ENCODE measurements around the gene SLC27A5. TPM values are rescaled to one million over a fixed set of nuclear protein-coding genes. Genes with fewer than 3 reads are reported as not detected.
"Not testable (repeated sequence)": the region's sequence is repeated elsewhere in the genome, so short reads cannot be mapped to it uniquely, and the experiment has no call there.

Gene SLC27A5
- total RNA-seq, 1 donor from 2014 or later = 10.2 TPM

GRCh38 chr19:58471736-58472135 lies 40.1 kb downstream of the SLC27A5 start:
- ATAC-seq (ENCODE audit: low read depth) (no peak), DNase-seq (no peak)
- H3K4me1 Mint-ChIP-seq = peaks cover 34% of the 10 kb centered on the region
- TF ChIP-seq CTCF (IDR thresholded peaks at IDR 0.05) = no peak
- H3K27me3 Mint-ChIP-seq = no peaks in the 10 kb centered on the region
- no peak overlapping the region for H3K27ac Mint-ChIP-seq
- H3K4me3 Mint-ChIP-seq = no peak overlapping the region
- ChIA-PET CTCF (no interaction called here), POLR2A (no interaction called here)
- intact Hi-C loops (cut with micrococcal nuclease) = no loop called here
- H3K36me3 Mint-ChIP-seq (ENCODE audit: low read depth) = peaks cover 29% of the 10 kb centered on the region
- H3K9me3 Mint-ChIP-seq = no peaks in the 10 kb centered on the region

- intact Hi-C loops (cut with micrococcal nuclease); POLR2A ChIA-PET; H3K9me3 Mint-ChIP-seq; H3K27me3 Mint-ChIP-seq; DNase-seq; ATAC-seq (ENCODE audit: low read depth); H3K27ac Mint-ChIP-seq; CTCF ChIA-PET; H3K4me3 Mint-ChIP-seq: not testable (repeated sequence)
- Mint-ChIP-seq H3K4me1 (peaks cover 35% of the 10 kb centered on the region), H3K36me3 (ENCODE audit: low read depth) (peaks cover 29% of the 10 kb centered on the region)
Measured at GRCh38 chr19:58470837-58471543, 40.8 kb downstream of the SLC27A5 start.

- ATAC-seq (ENCODE audit: low read depth) (no peak), DNase-seq (no peak)
- CTCF ChIA-PET = interaction anchor here (1.5 kb wide), 1 partner anchor 62 kb away, joined by 3 read pairs; no protein-coding TSS in a partner anchor
- Mint-ChIP-seq H3K27ac (no peak overlapping the region), H3K36me3 (ENCODE audit: low read depth) (peaks cover 26% of the 10 kb centered on the region), H3K4me1 (peaks cover 26% of the 10 kb centered on the region), H3K4me3 (peak overlapping the region; percentile 19), H3K27me3 (no peaks in the 10 kb centered on the region), H3K9me3 (no peaks in the 10 kb centered on the region)
- TF ChIP-seq CTCF (IDR thresholded peaks at IDR 0.05) = no peak
- POLR2A ChIA-PET = interaction anchor here (0.5 to 1.3 kb wide), 3 partner anchors 18 to 286 kb away, joined by 3 to 5 read pairs (median 4); partner anchors contain the start of genes ZNF274 and ZNF324B
- intact Hi-C loops (cut with micrococcal nuclease) = no loop called here
Measured at GRCh38 chr19:58469241-58470013, 42.4 kb downstream of the SLC27A5 start.

GRCh38 chr19:58468216-58468839 lies 43.5 kb downstream of the SLC27A5 start:
- Mint-ChIP-seq H3K27me3 (no peaks in the 10 kb centered on the region), H3K4me3 (peak overlapping the region; percentile 81), H3K27ac (no peak overlapping the region), H3K9me3 (no peaks in the 10 kb centered on the region), H3K4me1 (peaks cover 26% of the 10 kb centered on the region), H3K36me3 (ENCODE audit: low read depth) (peaks cover 26% of the 10 kb centered on the region)
- TF ChIP-seq CTCF (IDR thresholded peaks at IDR 0.05) = no peak
- ChIA-PET POLR2A (interaction anchor here (1.2 to 1.3 kb wide), 2 partner anchors 17 to 31 kb away, joined by 3 to 4 read pairs; partner anchors contain the start of gene ZNF324B), CTCF (interaction anchor here (1.5 kb wide), 1 partner anchor 61 kb away, joined by 3 read pairs; no protein-coding TSS in a partner anchor)
- ATAC-seq (ENCODE audit: low read depth) (no peak), DNase-seq (no peak)
- intact Hi-C loops (cut with micrococcal nuclease) = no loop called here

GRCh38 chr19:58466760-58467589 lies 44.8 kb downstream of the SLC27A5 start, which contains the start of gene ZNF324:
ZNF324 (plus strand) TSS chr19:58467080; CDS start chr19:58469186, 2,106 bp downstream.
- no peaks in the 10 kb centered on the region for H3K27me3 Mint-ChIP-seq
- peak within 1 kb of the TSS; percentile 56 for H3K27ac Mint-ChIP-seq
- DNase-seq (peak; percentile 95), ATAC-seq (ENCODE audit: low read depth) (peak; percentile 92)
- CTCF ChIA-PET = no interaction called here
- POLR2A ChIA-PET = interaction anchor here (1.5 to 2.1 kb wide), 2 partner anchors 16 to 77 kb away, joined by 5 to 7 read pairs; partner anchors contain the start of genes TRIM28 and ZNF324B
- H3K4me1 Mint-ChIP-seq = peaks cover 26% of the 10 kb centered on the region
- H3K9me3 Mint-ChIP-seq = no peaks in the 10 kb centered on the region
- H3K4me3 Mint-ChIP-seq = peak within 1 kb of the TSS; percentile 81
- H3K36me3 Mint-ChIP-seq (ENCODE audit: low read depth) = peaks cover 17% of the 10 kb centered on the region
- TF ChIP-seq CTCF (IDR thresholded peaks at IDR 0.05) = no peak
- intact Hi-C loops (cut with micrococcal nuclease) = loop anchor here (1.0 to 2.0 kb wide), 9 partner anchors 8 to 140 kb away; partner anchors contain the start of genes RPS5, TRIM28, ZNF132 and ZNF324B
